Nephron progenitor cell (in vitro differentiated cells): ENCODE measurements around the gene PAQR7.

Source experiments
- DNase-seq: peaks from one replicate; pipeline ENCODE4 v3.0.0; 2021
- H3K27ac Mint-ChIP-seq: 2 replicates; pipeline ENCODE4 v1.8.0; 2021; ENCODE audit warnings: mild to moderate bottlenecking, moderate library complexity, mixed read lengths
- H3K27me3 Mint-ChIP-seq: 2 replicates; pipeline ENCODE4 v1.8.0; 2021; ENCODE audit warnings: mild to moderate bottlenecking, low read depth, mixed read lengths; ENCODE audit not compliant: poor library complexity
- H3K36me3 Mint-ChIP-seq: 2 replicates; pipeline ENCODE4 v1.8.0; 2021; ENCODE audit warnings: low read depth, mixed read lengths
- H3K4me1 Mint-ChIP-seq: 2 replicates; pipeline ENCODE4 v1.8.0; 2021; ENCODE audit warnings: mixed read lengths
- H3K4me3 Mint-ChIP-seq: 2 replicates; pipeline ENCODE4 v1.8.0; 2021; ENCODE audit warnings: mild to moderate bottlenecking, moderate library complexity, mixed read lengths
- H3K9me3 Mint-ChIP-seq: 2 replicates; pipeline ENCODE4 v1.8.0; 2021; ENCODE audit warnings: mild to moderate bottlenecking, moderate library complexity, mixed read lengths
- CTCF ChIP-seq: fragments of 200-600 bp; sonication (generic); IDR thresholded peaks from 2 replicates; pipeline ENCODE4 v1.5.0; 2021; ENCODE audit warnings: antibody characterized with exemption

Gene PAQR7

GRCh38 chr1:25905680-25906643 is 30.5 kb upstream of the PAQR7 start, which contains the start of gene STMN1:
Gene STMN1, minus strand, starts transcription at chr1:25906419. Its CDS starts 1,743 bp downstream, at chr1:25904676.
- TF ChIP-seq CTCF: no peak
- DNase-seq: peak; percentile 95
- no peaks in the 10 kb centered on the region for H3K9me3 Mint-ChIP-seq
- peak within 1 kb of the TSS; percentile 56 for H3K27ac Mint-ChIP-seq
- peaks cover 34% of the 10 kb centered on the region for H3K36me3 Mint-ChIP-seq
- peaks cover 53% of the 10 kb centered on the region for H3K4me1 Mint-ChIP-seq
- peak within 1 kb of the TSS; percentile 96 for H3K4me3 Mint-ChIP-seq
- H3K27me3 Mint-ChIP-seq: no peaks in the 10 kb centered on the region

- H3K27ac Mint-ChIP-seq: peak overlapping the region; percentile 66
- peak overlapping the region; percentile 96 for H3K4me3 Mint-ChIP-seq
- peaks cover 43% of the 10 kb centered on the region for H3K36me3 Mint-ChIP-seq
- peak; percentile 98 for DNase-seq
- no peaks in the 10 kb centered on the region for H3K9me3 Mint-ChIP-seq
- TF ChIP-seq CTCF: no peak
- H3K27me3 Mint-ChIP-seq: no peaks in the 10 kb centered on the region
- peaks cover 62% of the 10 kb centered on the region for H3K4me1 Mint-ChIP-seq
Observed at GRCh38 chr1:25904943-25905679, 29.6 kb upstream of the PAQR7 start.

GRCh38 chr1:25903986-25904385 is 28.5 kb upstream of the PAQR7 start:
- H3K4me3 Mint-ChIP-seq: peak overlapping the region; percentile 96
- TF ChIP-seq CTCF: no peak
- H3K4me1 Mint-ChIP-seq: peaks cover 67% of the 10 kb centered on the region
- H3K27me3 Mint-ChIP-seq: no peaks in the 10 kb centered on the region
- DNase-seq: no peak
- H3K36me3 Mint-ChIP-seq: peaks cover 50% of the 10 kb centered on the region
- no peak overlapping the region for H3K27ac Mint-ChIP-seq
- no peaks in the 10 kb centered on the region for H3K9me3 Mint-ChIP-seq

GRCh38 chr1:25902462-25902861 is 27.0 kb upstream of the PAQR7 start:
- DNase-seq: no peak
- Mint-ChIP-seq H3K27me3 (no peaks in the 10 kb centered on the region), H3K9me3 (no peaks in the 10 kb centered on the region), H3K4me3 (peak overlapping the region; percentile 54), H3K36me3 (peaks cover 58% of the 10 kb centered on the region), H3K4me1 (peaks cover 75% of the 10 kb centered on the region), H3K27ac (no peak overlapping the region)
- TF ChIP-seq CTCF: no peak

GRCh38 chr1:25900219-25900618 is 24.7 kb upstream of the PAQR7 start:
- no peak for TF ChIP-seq CTCF
- H3K36me3 Mint-ChIP-seq: peaks cover 64% of the 10 kb centered on the region
- H3K9me3 Mint-ChIP-seq: no peaks in the 10 kb centered on the region
- peak overlapping the region; percentile 29 for H3K27ac Mint-ChIP-seq
- H3K4me3 Mint-ChIP-seq: no peak overlapping the region
- peaks cover 86% of the 10 kb centered on the region for H3K4me1 Mint-ChIP-seq
- no peak for DNase-seq
- H3K27me3 Mint-ChIP-seq: no peaks in the 10 kb centered on the region
